Fibroblast of gingiva (primary cell): ENCODE measurements around the gene U2SURP.
"Not testable (repeated sequence)": the region's sequence is repeated elsewhere in the genome, so short reads cannot be mapped to it uniquely, and the experiment has no call there.

ENCODE experiments used
- DNase-seq: peaks from one replicate; pipeline ENCODE4 v3.0.0-alpha.2; 2011; ENCODE audit warnings: low read depth

U2SURP gene

GRCh38 chr3:142976621-142977398, 24.6 kb upstream of the U2SURP start:
- DNase-seq: peak; percentile 83

DNA sequence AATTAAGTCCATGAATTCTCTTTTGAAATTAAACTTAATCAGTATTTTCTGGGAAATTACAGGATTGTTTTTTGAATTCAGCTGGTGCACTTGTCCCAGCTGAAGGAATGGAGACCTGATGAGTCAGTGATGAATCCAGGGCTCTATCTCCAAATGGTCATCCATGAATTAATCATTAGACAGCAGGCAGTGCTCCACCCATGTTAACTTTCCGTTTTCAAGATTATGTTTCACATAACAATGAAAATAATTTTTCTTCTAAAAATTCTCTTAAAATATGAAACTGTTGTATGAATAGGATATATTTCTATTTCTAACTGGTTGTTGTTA, 24.0 kb upstream of the U2SURP start:
- DNase-seq: no peak

DNA sequence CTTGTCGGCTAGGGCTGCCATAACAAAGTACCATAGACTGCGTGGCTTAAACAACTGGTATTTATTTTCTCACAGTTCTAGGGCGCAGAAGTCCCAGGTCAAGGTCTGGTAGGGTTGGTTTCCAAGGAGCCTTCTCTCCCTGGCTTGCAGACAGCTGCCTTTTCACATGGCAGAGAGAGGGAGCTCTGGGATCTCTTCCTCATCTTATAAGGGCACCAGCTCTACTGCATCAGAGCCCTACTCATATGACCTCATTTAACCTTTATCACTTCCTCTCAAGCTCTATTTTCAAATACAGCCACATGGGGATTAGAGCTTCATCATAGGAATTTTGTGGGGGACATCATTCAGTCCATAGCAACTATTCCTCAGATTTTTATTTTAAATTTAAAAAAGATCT, 20.3 kb upstream of the U2SURP start:
- DNase-seq: no peak

GRCh38 chr3:142982038-142982773, 19.2 kb upstream of the U2SURP start:
- no peak for DNase-seq

DNA sequence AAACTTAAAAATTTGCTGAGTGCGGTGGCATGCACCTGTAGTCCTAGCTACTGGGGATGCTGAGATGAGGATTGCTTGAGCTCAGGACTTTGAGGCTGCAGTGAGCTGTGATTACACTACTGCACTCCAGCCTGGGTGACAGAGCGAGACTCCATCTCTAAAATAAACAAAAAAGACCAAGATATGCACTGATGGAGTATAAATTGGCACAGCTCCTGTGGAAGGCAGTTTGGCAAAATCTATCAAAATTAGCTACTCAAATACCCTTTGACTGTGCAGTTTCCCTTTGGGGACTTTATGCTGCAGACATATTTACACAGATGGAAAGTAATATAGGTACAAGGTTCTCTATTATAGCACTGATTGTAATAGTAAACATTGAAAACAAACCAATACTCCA, 18.1 kb upstream of the U2SURP start:
- DNase-seq: no peak

DNA sequence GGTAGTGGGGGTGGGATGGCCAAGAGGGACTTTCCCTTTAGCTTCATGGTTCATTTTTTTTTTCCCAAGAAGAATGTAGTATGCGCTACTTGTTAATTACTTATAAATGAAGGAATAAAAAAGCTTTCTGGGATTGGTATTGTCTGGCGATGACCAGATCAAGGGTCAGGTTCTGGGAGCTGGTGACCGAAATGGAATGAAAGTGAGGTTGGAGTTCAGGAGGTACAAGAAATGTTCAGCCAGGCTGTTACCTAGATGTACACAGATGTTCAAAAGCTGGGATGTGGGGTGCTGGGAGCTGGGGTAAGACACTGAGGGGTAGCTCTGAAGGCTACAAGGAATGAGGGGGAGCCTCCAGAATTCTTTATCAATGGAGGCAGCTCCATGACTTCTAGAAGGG, 17.1 kb upstream of the U2SURP start:
- DNase-seq: no peak

GRCh38 chr3:142987080-142987700, 14.2 kb upstream of the U2SURP start:
- peak; percentile 35 for DNase-seq

DNA sequence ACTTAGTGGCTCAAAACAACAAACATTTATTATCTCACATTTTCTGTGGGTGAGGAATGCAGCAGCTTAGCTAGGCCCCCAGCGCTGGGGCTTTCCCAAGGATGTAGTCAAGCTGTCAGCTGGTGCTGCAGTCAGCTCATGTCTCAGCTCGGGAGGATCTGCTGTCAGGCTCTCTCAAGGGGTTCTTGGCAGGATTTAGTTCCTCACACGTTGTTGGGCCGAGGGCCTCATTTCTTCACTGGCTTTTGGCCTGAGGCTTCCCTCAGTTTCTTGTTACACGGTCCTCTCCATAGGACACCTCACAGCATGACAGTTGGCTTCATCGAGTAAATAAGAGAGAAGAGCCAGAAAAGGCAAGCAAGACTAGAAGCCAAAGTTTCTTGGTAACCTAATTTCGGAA, 13.7 kb upstream of the U2SURP start:
- no peak for DNase-seq

- DNase-seq: not testable (repeated sequence)
Observed at GRCh38 chr3:142988221-142988620, 13.1 kb upstream of the U2SURP start.

GRCh38 chr3:142988826-142989225, 12.5 kb upstream of the U2SURP start:
- not testable (repeated sequence) for DNase-seq

GRCh38 chr3:142990721-142991120, 10.6 kb upstream of the U2SURP start:
- DNase-seq: no peak

GRCh38 chr3:142992323-142992722, 9.0 kb upstream of the U2SURP start:
- no peak for DNase-seq

- peak; percentile 91 for DNase-seq
Observed at GRCh38 chr3:142993958-142994442, 7.4 kb upstream of the U2SURP start.

DNA sequence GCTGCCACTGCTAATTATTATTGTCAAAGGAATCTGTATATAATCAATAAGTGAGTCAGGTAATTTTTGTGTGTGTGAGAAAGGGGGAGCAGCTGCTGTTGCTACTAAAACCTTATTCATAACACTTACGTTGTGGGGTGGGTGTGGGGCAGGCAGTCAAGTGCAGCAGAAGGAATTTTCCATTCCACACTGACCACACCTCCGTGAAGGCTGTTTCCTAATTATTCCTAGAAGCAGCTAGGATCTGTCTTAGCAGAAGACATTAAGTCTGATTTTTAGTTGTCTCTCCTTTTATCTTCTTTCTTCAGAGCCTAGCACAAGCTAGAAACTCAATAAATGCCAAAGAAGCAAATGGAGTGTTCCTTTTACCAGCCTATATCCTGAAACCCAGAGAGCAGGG, 4.0 kb upstream of the U2SURP start:
- no peak for DNase-seq

GRCh38 chr3:142998439-142998838, 2.9 kb upstream of the U2SURP start:
- DNase-seq: peak; percentile 39

GRCh38 chr3:142999881-143000280, 1.5 kb upstream of the U2SURP start:
- no peak for DNase-seq

DNA sequence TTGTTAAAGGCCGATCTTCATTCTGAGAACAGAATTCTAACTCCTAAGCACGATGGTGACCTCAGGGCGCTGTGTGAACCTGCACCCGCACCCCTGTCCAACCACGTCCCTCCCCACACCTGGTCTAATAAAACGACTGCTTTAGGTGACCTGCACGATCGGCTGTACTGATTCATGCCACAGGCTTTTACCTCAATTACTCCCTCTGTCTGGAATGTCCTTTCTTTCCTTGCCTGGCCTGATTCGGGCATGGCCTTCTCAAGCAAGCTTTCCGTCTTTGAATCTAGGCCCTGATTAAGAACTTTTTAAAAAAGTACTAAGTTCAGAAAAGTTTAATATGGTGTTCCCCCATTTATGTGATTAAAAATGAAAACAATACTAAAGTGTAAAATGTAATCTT, 842 bp upstream of the U2SURP start:
- DNase-seq: no peak

DNA sequence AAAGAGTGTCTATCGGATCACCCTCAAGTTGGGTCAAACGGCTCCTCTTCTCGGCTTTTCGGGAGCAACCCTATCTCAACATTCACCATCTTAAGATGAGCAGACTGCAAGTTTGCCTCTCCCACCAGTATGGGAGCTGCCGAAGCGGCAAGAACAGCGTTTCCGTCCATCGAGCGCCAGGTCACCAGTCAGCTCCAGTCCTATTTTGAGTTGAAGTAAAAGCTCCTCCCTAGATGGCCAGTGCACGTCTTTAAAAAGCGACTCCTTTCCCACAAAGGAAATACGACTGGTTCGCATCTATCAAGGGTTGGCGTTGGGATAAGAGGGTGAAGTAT, 369 bp upstream of the U2SURP start:
- no peak for DNase-seq

- DNase-seq: peak; percentile 44
Observed at GRCh38 chr3:143002083-143002712, 828 bp downstream of the U2SURP start.

- DNase-seq: no peak
Observed at GRCh38 chr3:143002727-143003126, 1.4 kb downstream of the U2SURP start.

DNA sequence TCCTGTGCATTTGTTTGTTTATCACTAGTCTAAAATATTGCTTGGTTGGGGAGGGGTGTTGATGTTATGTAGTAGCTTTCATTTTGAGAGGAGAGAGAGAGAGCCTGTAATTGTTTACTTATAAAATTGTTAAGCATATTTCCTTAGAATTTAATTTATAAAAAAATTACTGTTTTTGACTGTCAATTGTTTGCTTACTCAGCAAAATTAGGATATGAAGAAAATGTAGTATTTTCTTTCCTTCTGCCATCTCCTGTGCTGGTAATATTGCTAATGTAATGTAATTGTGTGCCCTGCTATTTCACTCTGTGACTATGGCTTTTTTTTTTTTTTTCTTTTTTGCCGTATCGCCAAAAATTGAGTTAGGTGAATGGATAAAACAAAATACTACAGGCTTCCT, 3.5 kb downstream of the U2SURP start:
- DNase-seq: no peak

GRCh38 chr3:143010024-143010423, 8.7 kb downstream of the U2SURP start:
- DNase-seq: no peak

DNA sequence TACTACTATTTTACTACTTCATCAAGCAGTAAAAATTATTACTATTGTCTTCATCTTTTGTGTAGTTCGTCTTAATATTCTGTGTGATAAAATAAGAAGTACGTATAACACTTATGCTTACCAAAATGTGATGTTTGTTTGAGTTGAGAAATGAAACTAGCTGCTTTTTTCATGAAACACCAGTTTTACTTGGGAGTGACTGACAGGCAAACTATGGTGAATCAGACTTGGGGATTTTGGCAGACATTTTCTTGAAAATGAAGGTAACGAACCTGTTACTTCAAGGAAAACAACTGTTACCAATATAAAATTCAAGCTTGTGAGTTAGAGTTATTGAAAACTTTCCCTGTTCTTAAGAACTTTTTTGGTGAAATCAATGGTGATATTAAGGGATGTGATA, 10.3 kb downstream of the U2SURP start:
- DNase-seq: no peak
